NCI-H460 (cell line): Measurements from ENCODE around the gene DYNC1I1. TPM values are rescaled to one million over a fixed set of nuclear protein-coding genes. Genes with fewer than 3 reads are reported as not detected.

Experiments used
- DNase-seq: peaks from one replicate; pipeline ENCODE4 v3.0.0-alpha.2; 2016; ENCODE audit warnings: low read depth; ENCODE audit errors: extremely low read depth
- total RNA-seq: library from RNA; depleted of rRNA; stranded (reverse); fragments of >200 nt; shearing (Covaris generic); gene quantifications from 2 replicates; pipeline ENCODE4 v1.2.3, GENCODE V29; 2014; rRNA removed

DYNC1I1 gene
- total RNA-seq, 1 experiment from 2014 or later = not detected

- DNase-seq = no peak
These were observed 348.3 kb downstream of the DYNC1I1 start for GRCh38 chr7:96120445-96121225.

- DNase-seq = no peak
These were observed 349.4 kb downstream of the DYNC1I1 start for GRCh38 chr7:96121752-96122151.

GRCh38 chr7:96122746-96123145 is 350.4 kb downstream of the DYNC1I1 start:
- no peak for DNase-seq

GRCh38 chr7:96126382-96126781 is 354.0 kb downstream of the DYNC1I1 start:
- DNase-seq = no peak

GRCh38 chr7:96127746-96128145 is 355.4 kb downstream of the DYNC1I1 start:
- DNase-seq = no peak

- no peak for DNase-seq
These were observed 359.2 kb downstream of the DYNC1I1 start for GRCh38 chr7:96131525-96131924.

GRCh38 chr7:96135241-96135640 is 362.9 kb downstream of the DYNC1I1 start:
- no peak for DNase-seq

GRCh38 chr7:96136600-96137239 is 364.4 kb downstream of the DYNC1I1 start:
- DNase-seq = no peak

GRCh38 chr7:96143495-96144259 is 371.3 kb downstream of the DYNC1I1 start:
- no peak for DNase-seq

- DNase-seq = no peak
These were observed 371.8 kb downstream of the DYNC1I1 start for GRCh38 chr7:96144260-96144526.

Other genes with a start within 250 kb of the DYNC1I1 start
- gene PDK4, start 176.0 kb upstream of the DYNC1I1 start, total RNA-seq = 5.8 and 6.2 TPM in 2 replicates